A673 (cell line): Measurements from ENCODE around the gene SLC39A8. TPM values are rescaled to one million over a fixed set of nuclear protein-coding genes. Genes with fewer than 3 reads are reported as not detected.

Experiments
- BruUV-seq: library from RNA; stranded (reverse); fragments of 400-500 nt; replicated peaks from 2 replicates; lab custom pipeline; 2021; lab: Mats Ljungman, UMichigan
- CTCF ChIA-PET: fragments of 300-600 bp; sonication (Branson Sonifier 250); formaldehyde crosslinking; loops from one replicate; lab custom pipeline; 2022; ENCODE audit warnings: antibody characterized with exemption; lab: Charles Lee
- POLR2A ChIA-PET: fragments of 300-600 bp; sonication (Branson Sonifier 250); formaldehyde crosslinking; loops from one replicate; lab custom pipeline; 2022; ENCODE audit warnings: antibody characterized with exemption; ENCODE audit not compliant: low non-redundant PET; lab: Charles Lee
- DNase-seq: peaks from one replicate; pipeline ENCODE4 v3.0.0-alpha.2; 2015; ENCODE audit warnings: low spot score
- H3K27ac ChIP-seq: fragments of 200-600 bp; sonication (generic); 2 replicates; pipeline ENCODE4 v1.5.1; 2016; ENCODE audit warnings: mixed run types, low read depth, mild to moderate bottlenecking, mixed read lengths, antibody characterized with exemption, low read length; ENCODE audit not compliant: poor library complexity, severe bottlenecking
- H3K27me3 ChIP-seq: fragments of 200-600 bp; sonication (generic); replicated peaks from 2 replicates; pipeline ENCODE4 v1.6.1; 2017; ENCODE audit warnings: mixed run types, low read depth, mild to moderate bottlenecking, mixed read lengths, antibody characterized with exemption, low read length; ENCODE audit not compliant: insufficient read depth, poor library complexity
- H3K36me3 ChIP-seq: fragments of 200-600 bp; sonication (generic); 2 replicates; pipeline ENCODE4 v1.6.1; 2016; ENCODE audit warnings: mixed run types, mild to moderate bottlenecking, mixed read lengths, antibody characterized with exemption, low read length; ENCODE audit not compliant: insufficient read depth, poor library complexity, severe bottlenecking
- H3K4me1 ChIP-seq: fragments of 200-600 bp; sonication (generic); 2 replicates; pipeline ENCODE4 v1.6.1; 2017; ENCODE audit warnings: mixed run types, mild to moderate bottlenecking, mixed read lengths, antibody characterized with exemption, low read length; ENCODE audit not compliant: insufficient read depth, poor library complexity, severe bottlenecking
- H3K4me3 ChIP-seq: fragments of 200-600 bp; sonication (generic); 2 replicates; pipeline ENCODE4 v1.5.1; 2016; ENCODE audit warnings: low read depth, mixed run types, mild to moderate bottlenecking, mixed read lengths, low read length; ENCODE audit not compliant: poor library complexity, severe bottlenecking
- H3K9me3 ChIP-seq: fragments of 200-600 bp; sonication (generic); 2 replicates; pipeline ENCODE4 v1.6.1; 2016; ENCODE audit warnings: mixed run types, low read depth, mild to moderate bottlenecking, mixed read lengths, antibody characterized with exemption, low read length; ENCODE audit not compliant: poor library complexity, severe bottlenecking
- CTCF ChIP-seq: fragments of 300-800, 200-600 bp; sonication (generic); conservative IDR thresholded peaks from 2 replicates; pipeline ENCODE4 v1.5.1; 2017; ENCODE audit warnings: low read depth, mild to moderate bottlenecking, antibody characterized with exemption, low read length, moderate library complexity, mixed read lengths
- EZH2 ChIP-seq: fragments of 200-600 bp; sonication (generic); IDR thresholded peaks from 2 replicates; pipeline ENCODE4 v1.6.1; 2017; ENCODE audit warnings: borderline replicate concordance, low read depth, mild to moderate bottlenecking, mixed read lengths, antibody characterized with exemption, low read length; ENCODE audit not compliant: poor library complexity, severe bottlenecking
- intact Hi-C: fragments of 100-400 bp; cut with micrococcal nuclease; formaldehyde crosslinking; loops from one replicate; pipeline ENCODE4 v1.10.0; 2022; ENCODE audit not compliant: unreplicated experiment
- total RNA-seq: library from RNA; stranded (reverse); gene quantifications from 2 replicates; pipeline ENCODE4 v1.2.3, GENCODE V29; 2021

SLC39A8 gene
- total RNA-seq, 1 experiment from 2014 or later, result 12.3 TPM

- intact Hi-C loops, result loop anchor here (5.0 to 10.0 kb wide), 4 partner anchors 525 to 1837 kb away; no protein-coding TSS in a partner anchor
- DNase-seq, result no peak
- no TSS peak for BruUV-seq
- CTCF ChIA-PET, result no interaction called here
- H3K4me3 ChIP-seq, result no peak overlapping the region
- POLR2A ChIA-PET, result no interaction called here
- TF ChIP-seq EZH2 (no peak), CTCF (no peak)
- H3K9me3 ChIP-seq, result no peaks in the 10 kb centered on the region
- H3K4me1 ChIP-seq, result no peaks in the 10 kb centered on the region
- H3K27me3 ChIP-seq, result no peaks in the 10 kb centered on the region
- H3K27ac ChIP-seq, result no peak overlapping the region
- H3K36me3 ChIP-seq, result no peaks in the 10 kb centered on the region
Observed at GRCh38 chr4:102259702-102260101, 85.6 kb downstream of the SLC39A8 start.

GRCh38 chr4:102259081-102259480 lies 86.2 kb downstream of the SLC39A8 start:
- no TSS peak for BruUV-seq
- Histone ChIP-seq H3K27ac (no peak overlapping the region), H3K4me3 (no peak overlapping the region), H3K9me3 (no peaks in the 10 kb centered on the region), H3K27me3 (no peaks in the 10 kb centered on the region), H3K4me1 (no peaks in the 10 kb centered on the region), H3K36me3 (no peaks in the 10 kb centered on the region)
- CTCF ChIA-PET, result no interaction called here
- intact Hi-C loops, result loop anchor here (5.0 kb wide), 1 partner anchor 1092 kb away; no protein-coding TSS in a partner anchor
- TF ChIP-seq EZH2 (no peak), CTCF (no peak)
- no peak for DNase-seq
- POLR2A ChIA-PET, result no interaction called here

- TF ChIP-seq EZH2, result no peak
- no peak for TF ChIP-seq CTCF
- BruUV-seq, result no TSS peak
- no peak overlapping the region for H3K27ac ChIP-seq
- H3K9me3 ChIP-seq, result no peaks in the 10 kb centered on the region
- H3K4me1 ChIP-seq, result no peaks in the 10 kb centered on the region
- no peaks in the 10 kb centered on the region for H3K27me3 ChIP-seq
- intact Hi-C loops, result loop anchor here (5.0 kb wide), 1 partner anchor 1089 kb away; no protein-coding TSS in a partner anchor
- no peaks in the 10 kb centered on the region for H3K36me3 ChIP-seq
- ChIA-PET POLR2A (no interaction called here), CTCF (no interaction called here)
- no peak overlapping the region for H3K4me3 ChIP-seq
- DNase-seq, result no peak
Observed at GRCh38 chr4:102256321-102256720, 89.0 kb downstream of the SLC39A8 start.
